NCI-H69 (cell line): ENCODE data around the gene IWS1.
A peak's percentile ranks its signal among the peaks of the same experiment; 100 is the strongest.
"Not testable (repeated sequence)": the region's sequence is repeated elsewhere in the genome, so short reads cannot be mapped to it uniquely, and the experiment has no call there.

Experiments
- DNase-seq: peaks from one replicate; lab custom pipeline; 2025; lab: John Stamatoyannopoulos, UW

Gene IWS1

GRCh38 chr2:127454595-127455565 is 71.4 kb downstream of the IWS1 start:
- DNase-seq: peak; percentile 82

GRCh38 chr2:127453392-127454171 is 72.7 kb downstream of the IWS1 start:
- peak; percentile 16 for DNase-seq

GRCh38 chr2:127453013-127453391 is 73.3 kb downstream of the IWS1 start:
- no peak for DNase-seq

GRCh38 chr2:127452423-127452822 is 73.9 kb downstream of the IWS1 start:
- not testable (repeated sequence) for DNase-seq

- no peak for DNase-seq
Measured at GRCh38 chr2:127451981-127452380, 74.3 kb downstream of the IWS1 start.

- no peak for DNase-seq
Measured at GRCh38 chr2:127449898-127450297, 76.4 kb downstream of the IWS1 start.

GRCh38 chr2:127449414-127449813 is 76.9 kb downstream of the IWS1 start:
- peak; percentile 77 for DNase-seq

GRCh38 chr2:127448526-127448925 is 77.8 kb downstream of the IWS1 start:
- DNase-seq: no peak

- no peak for DNase-seq
Measured at GRCh38 chr2:127439343-127439742, 86.9 kb downstream of the IWS1 start.

GRCh38 chr2:127437781-127438726 is 88.2 kb downstream of the IWS1 start:
- no peak for DNase-seq

GRCh38 chr2:127437056-127437455 is 89.2 kb downstream of the IWS1 start:
- DNase-seq: no peak

GRCh38 chr2:127434515-127434914 is 91.8 kb downstream of the IWS1 start:
- DNase-seq: no peak

- DNase-seq: no peak
Measured at GRCh38 chr2:127431408-127432023, 94.8 kb downstream of the IWS1 start.
